Measurements from ENCODE around the gene COL6A3. TPM values are rescaled to one million over a fixed set of nuclear protein-coding genes. Genes with fewer than 3 reads are reported as not detected.

COL6A3 gene
- total RNA-seq, 4 donors from 2014 or later, result 43.1 to 204 (median 62.4) TPM

DNA sequence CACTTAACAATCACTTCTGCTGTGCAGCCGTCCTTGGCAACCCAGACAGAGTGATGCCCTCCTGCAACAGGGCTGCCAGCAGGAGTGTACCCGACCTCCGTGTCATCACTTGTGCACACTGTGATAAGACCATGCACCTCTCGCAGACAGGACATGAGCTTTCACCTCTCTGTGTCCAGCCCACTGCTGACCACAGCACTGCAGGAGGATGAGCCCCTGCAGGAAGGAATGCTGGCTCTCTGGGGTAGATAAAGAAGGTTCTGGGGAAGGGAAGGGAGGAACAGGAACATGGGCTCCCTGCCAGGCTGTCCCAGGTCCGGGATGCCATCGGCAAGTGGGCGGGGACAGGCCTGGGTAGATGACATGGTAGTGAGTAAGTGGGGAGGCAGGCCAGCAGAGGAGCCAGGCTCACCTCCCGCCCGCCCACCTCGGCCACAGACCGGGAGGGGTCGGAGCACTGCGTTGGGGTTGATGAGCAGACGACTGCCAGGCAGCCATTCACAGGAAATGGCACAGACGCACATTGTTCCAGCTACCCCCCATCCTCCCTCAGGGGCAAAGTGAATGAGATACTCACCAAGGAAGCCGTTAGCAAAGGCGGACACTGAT lies 18.6 kb upstream of the COL6A3 start:
- no peak for TF ChIP-seq POLR2A (IDR thresholded peaks at IDR 0.05)
- TF ChIP-seq, protein P1, sequence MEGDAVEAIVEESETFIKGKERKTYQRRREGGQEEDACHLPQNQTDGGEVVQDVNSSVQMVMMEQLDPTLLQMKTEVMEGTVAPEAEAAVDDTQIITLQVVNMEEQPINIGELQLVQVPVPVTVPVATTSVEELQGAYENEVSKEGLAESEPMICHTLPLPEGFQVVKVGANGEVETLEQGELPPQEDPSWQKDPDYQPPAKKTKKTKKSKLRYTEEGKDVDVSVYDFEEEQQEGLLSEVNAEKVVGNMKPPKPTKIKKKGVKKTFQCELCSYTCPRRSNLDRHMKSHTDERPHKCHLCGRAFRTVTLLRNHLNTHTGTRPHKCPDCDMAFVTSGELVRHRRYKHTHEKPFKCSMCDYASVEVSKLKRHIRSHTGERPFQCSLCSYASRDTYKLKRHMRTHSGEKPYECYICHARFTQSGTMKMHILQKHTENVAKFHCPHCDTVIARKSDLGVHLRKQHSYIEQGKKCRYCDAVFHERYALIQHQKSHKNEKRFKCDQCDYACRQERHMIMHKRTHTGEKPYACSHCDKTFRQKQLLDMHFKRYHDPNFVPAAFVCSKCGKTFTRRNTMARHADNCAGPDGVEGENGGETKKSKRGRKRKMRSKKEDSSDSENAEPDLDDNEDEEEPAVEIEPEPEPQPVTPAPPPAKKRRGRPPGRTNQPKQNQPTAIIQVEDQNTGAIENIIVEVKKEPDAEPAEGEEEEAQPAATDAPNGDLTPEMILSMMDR (IDR thresholded peaks at IDR 0.05), result no peak
- WGBS, 2 donors, result 35 to 49% methylated on average over 17 of the region's 17 CpGs
- intact Hi-C loops (cut with DNase I; ENCODE audit: low total_unique reads), result no loop called here
- no peak for DNase-seq (ENCODE audit: low spot score in 2 of 2)
- H3K4me3 ChIP-seq (ENCODE audit: low read depth, poor library complexity, severe bottlenecking), result no peak overlapping the region

DNA sequence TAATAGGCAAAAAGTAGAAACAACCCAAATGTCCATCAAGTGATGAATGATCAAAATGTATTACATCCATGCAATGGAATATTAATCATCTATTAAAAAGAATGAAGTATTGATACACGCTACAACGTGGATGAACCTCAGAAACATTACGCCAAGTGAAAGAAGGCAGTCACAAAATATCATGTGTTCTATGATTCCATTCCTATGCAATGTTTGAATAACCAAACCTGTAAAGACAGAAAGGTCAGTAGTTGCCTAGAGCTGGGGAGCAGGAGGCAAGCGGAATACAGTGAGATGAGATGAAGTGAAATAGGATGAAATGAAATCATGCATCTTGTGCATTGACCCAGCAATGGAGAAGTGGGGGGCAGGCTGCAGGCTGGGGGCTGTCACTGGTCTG lies 17.9 kb upstream of the COL6A3 start:
- 89 to 96% methylated on average over 4 of the region's 4 CpGs for WGBS, 2 donors
- TF ChIP-seq, protein P1 (IDR thresholded peaks at IDR 0.05), result no peak
- intact Hi-C loops (cut with DNase I; ENCODE audit: low total_unique reads), result no loop called here
- H3K4me3 ChIP-seq (ENCODE audit: low read depth, poor library complexity, severe bottlenecking), result no peak overlapping the region
- DNase-seq (ENCODE audit: low spot score in 2 of 2), result no peak

DNA sequence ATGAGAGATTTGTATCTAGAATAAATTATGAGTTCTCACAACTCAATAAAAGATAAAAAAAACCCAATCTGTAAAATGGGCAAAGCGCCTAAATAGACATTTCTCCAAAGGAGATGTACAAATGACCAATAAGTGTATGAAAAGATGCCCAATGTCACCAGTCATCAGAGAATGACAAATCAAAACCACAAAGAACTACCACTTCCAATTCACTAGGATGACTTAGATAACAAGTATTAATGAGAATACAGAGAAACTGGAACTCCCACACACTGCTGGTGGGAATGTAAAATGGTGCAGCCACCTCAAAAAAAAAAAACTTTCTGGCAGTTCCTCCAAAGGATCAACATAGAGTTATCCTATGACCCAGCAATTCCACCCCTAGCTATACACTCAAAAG lies 17.4 kb upstream of the COL6A3 start:
- TF ChIP-seq POLR2A (IDR thresholded peaks at IDR 0.05), result no peak
- TF ChIP-seq, protein P1 (IDR thresholded peaks at IDR 0.05), result no peak
- intact Hi-C loops (cut with DNase I; ENCODE audit: low total_unique reads), result no loop called here
- no peak overlapping the region for H3K4me3 ChIP-seq (ENCODE audit: low read depth, poor library complexity, severe bottlenecking)
- WGBS, 2 donors, result 85 to 92% methylated on average over 1 of the region's 1 CpG
- DNase-seq (ENCODE audit: low spot score in 2 of 2), result no peak

DNA sequence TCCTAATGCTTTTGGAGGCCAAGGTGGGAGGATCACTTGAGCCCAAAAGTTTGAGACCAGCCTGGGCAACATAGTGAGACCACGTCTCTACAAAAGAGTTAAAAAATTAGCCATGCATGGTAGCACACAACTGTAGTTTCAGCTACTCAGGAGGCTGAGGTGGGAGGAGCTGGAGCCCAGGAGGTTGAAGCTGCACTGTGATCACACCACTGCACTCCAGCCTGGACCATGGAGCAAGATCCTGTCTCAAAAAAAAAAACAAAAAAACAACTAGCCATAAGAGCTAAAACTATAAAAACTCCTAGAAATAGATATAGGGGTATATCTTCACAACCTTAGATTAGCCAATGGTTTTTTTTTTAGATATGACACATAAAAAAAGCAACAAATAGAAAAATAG lies 16.9 kb upstream of the COL6A3 start:
- no peak for DNase-seq (ENCODE audit: low spot score in 2 of 2)
- H3K4me3 ChIP-seq (ENCODE audit: low read depth, poor library complexity, severe bottlenecking), result no peak overlapping the region
- intact Hi-C loops (cut with DNase I; ENCODE audit: low total_unique reads), result no loop called here
- TF ChIP-seq POLR2A (IDR thresholded peaks at IDR 0.05), result no peak
- TF ChIP-seq, protein P1 (IDR thresholded peaks at IDR 0.05), result no peak
- WGBS, 2 donors, result 92 to 100% methylated on average over 1 of the region's 1 CpG

DNA sequence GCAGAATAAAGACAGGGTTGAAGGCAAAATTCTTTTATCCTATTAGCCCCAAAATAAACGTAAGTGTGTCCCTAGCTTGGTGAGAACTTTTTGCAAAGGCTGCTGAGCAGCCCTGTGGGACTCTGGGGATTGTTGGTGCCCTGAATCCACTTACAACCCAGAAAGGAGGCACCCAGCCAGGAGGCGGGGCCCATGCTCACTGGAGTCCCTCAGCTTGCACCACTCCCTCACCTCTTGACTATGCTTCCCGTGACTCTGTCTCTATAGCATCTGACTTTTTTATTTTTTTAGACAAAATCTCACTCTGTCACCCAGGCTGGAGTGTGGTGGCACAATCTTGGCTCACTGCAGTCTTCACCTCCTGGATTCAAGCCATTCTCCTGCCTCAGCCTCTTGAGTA lies 15.8 kb upstream of the COL6A3 start:
- no peak overlapping the region for H3K4me3 ChIP-seq (ENCODE audit: low read depth, poor library complexity, severe bottlenecking)
- DNase-seq (ENCODE audit: low spot score in 2 of 2), result no peak
- intact Hi-C loops (cut with DNase I; ENCODE audit: low total_unique reads), result no loop called here
- 58 to 73% methylated on average over 3 of the region's 3 CpGs for WGBS, 2 donors
- TF ChIP-seq, protein P1 (IDR thresholded peaks at IDR 0.05), result no peak
- TF ChIP-seq POLR2A (IDR thresholded peaks at IDR 0.05), result no peak

Measured in lower leg skin (tissue), 4 donors.